IgD-negative memory B cell (primary cell): ENCODE results near the gene NXPH3. TPM values are rescaled to one million over a fixed set of nuclear protein-coding genes. Genes with fewer than 3 reads are reported as not detected.

ENCODE experiments used
- H3K27ac Mint-ChIP-seq, 3 donors: one replicate each; pipeline ENCODE4 v1.8.0; 2020 to 2022; ENCODE audit warnings: mild to moderate bottlenecking in 3 of 3, mixed read lengths in 3 of 3, moderate library complexity in 1 of 3
- H3K27me3 Mint-ChIP-seq: one replicate; pipeline ENCODE4 v1.8.0; 2021; ENCODE audit warnings: mixed read lengths
- H3K36me3 Mint-ChIP-seq: one replicate; pipeline ENCODE4 v1.8.0; 2020; ENCODE audit warnings: mild to moderate bottlenecking, mixed read lengths
- H3K4me1 Mint-ChIP-seq, 3 donors: one replicate each; pipeline ENCODE4 v1.8.0; 2020 to 2022; ENCODE audit warnings: mixed read lengths in 3 of 3, mild to moderate bottlenecking in 1 of 3
- H3K4me3 Mint-ChIP-seq, 4 donors: one replicate each; pipeline ENCODE4 v1.8.0; 2020 to 2022; ENCODE audit warnings: mild to moderate bottlenecking in 4 of 4, mixed read lengths in 4 of 4, moderate library complexity in 3 of 4
- H3K9me3 Mint-ChIP-seq, 3 donors: one replicate each; pipeline ENCODE4 v1.8.0; 2020 to 2021; ENCODE audit warnings: mixed read lengths in 3 of 3, mild to moderate bottlenecking in 1 of 3
- polyA plus RNA-seq: library from polyadenylated mRNA; unstranded; fragments of 300-500 nt; fragmentation: Illumina TruSeq; gene quantifications from one replicate; pipeline ENCODE4 v1.2.3, GENCODE V29; 2021

NXPH3 gene
- not detected for polyA plus RNA-seq

- no peaks in the 10 kb centered on the region for H3K36me3 Mint-ChIP-seq
- peaks cover 35% of the 10 kb centered on the region for H3K27me3 Mint-ChIP-seq
- peak within 1 kb of the TSS in 3 of 4 donors; percentile 65 to 92 (median 72) for H3K4me3 Mint-ChIP-seq
- no peaks in the 10 kb centered on the region for H3K9me3 Mint-ChIP-seq
- H3K4me1 Mint-ChIP-seq: peaks cover 0 to 5% (median 2%) of the 10 kb centered on the region in 3 donors
- H3K27ac Mint-ChIP-seq: no peak within 1 kb of the TSS
Measured at GRCh38 chr17:49575679-49576087, at the start of gene NXPH3. NXPH3 (plus strand) TSS chr17:49575871; CDS start chr17:49576220, 349 bp downstream.

GRCh38 chr17:49527927-49528651 lies 47.6 kb upstream of the NXPH3 start:
- no peak overlapping the region for H3K4me3 Mint-ChIP-seq
- H3K9me3 Mint-ChIP-seq: peaks cover 0 to 2% (median 0%) of the 10 kb centered on the region in 3 donors
- no peaks in the 10 kb centered on the region for H3K36me3 Mint-ChIP-seq
- peaks cover 22% of the 10 kb centered on the region for H3K27me3 Mint-ChIP-seq
- no peaks in the 10 kb centered on the region for H3K4me1 Mint-ChIP-seq
- no peak overlapping the region for H3K27ac Mint-ChIP-seq

GRCh38 chr17:49528966-49529365 lies 46.7 kb upstream of the NXPH3 start:
- Mint-ChIP-seq H3K36me3 (no peaks in the 10 kb centered on the region), H3K27ac (no peak overlapping the region), H3K4me1 (no peaks in the 10 kb centered on the region), H3K27me3 (peaks cover 25% of the 10 kb centered on the region), H3K9me3 (peaks cover 0 to 2% (median 0%) of the 10 kb centered on the region in 3 donors), H3K4me3 (no peak overlapping the region)

- Mint-ChIP-seq H3K27me3 (peaks cover 29% of the 10 kb centered on the region), H3K27ac (no peak overlapping the region), H3K36me3 (no peaks in the 10 kb centered on the region), H3K4me3 (no peak overlapping the region), H3K9me3 (peaks cover 0 to 2% (median 0%) of the 10 kb centered on the region in 3 donors), H3K4me1 (no peaks in the 10 kb centered on the region)
Measured at GRCh38 chr17:49530118-49530517, 45.6 kb upstream of the NXPH3 start.

- H3K4me1 Mint-ChIP-seq: no peaks in the 10 kb centered on the region
- H3K27me3 Mint-ChIP-seq: peaks cover 7% of the 10 kb centered on the region
- H3K9me3 Mint-ChIP-seq: peaks cover 4 to 24% (median 10%) of the 10 kb centered on the region in 3 donors
- H3K4me3 Mint-ChIP-seq: no peak overlapping the region
- H3K27ac Mint-ChIP-seq: no peak overlapping the region
- H3K36me3 Mint-ChIP-seq: peaks cover 2% of the 10 kb centered on the region
Measured at GRCh38 chr17:49543860-49544259, 31.8 kb upstream of the NXPH3 start.

- H3K27ac Mint-ChIP-seq: no peak overlapping the region
- peaks cover 2% of the 10 kb centered on the region for H3K36me3 Mint-ChIP-seq
- no peaks in the 10 kb centered on the region for H3K4me1 Mint-ChIP-seq
- H3K9me3 Mint-ChIP-seq: peaks cover 4 to 24% (median 10%) of the 10 kb centered on the region in 3 donors
- H3K4me3 Mint-ChIP-seq: no peak overlapping the region
- peaks cover 7% of the 10 kb centered on the region for H3K27me3 Mint-ChIP-seq
Measured at GRCh38 chr17:49545007-49545660, 30.5 kb upstream of the NXPH3 start.

GRCh38 chr17:49545806-49546545 lies 29.7 kb upstream of the NXPH3 start:
- Mint-ChIP-seq H3K27me3 (peaks cover 7% of the 10 kb centered on the region), H3K36me3 (peaks cover 2% of the 10 kb centered on the region), H3K4me1 (no peaks in the 10 kb centered on the region), H3K4me3 (no peak overlapping the region), H3K9me3 (peaks cover 4 to 23% (median 9%) of the 10 kb centered on the region in 3 donors), H3K27ac (no peak overlapping the region)

- H3K27me3 Mint-ChIP-seq: peaks cover 7% of the 10 kb centered on the region
- peak overlapping the region in 1 of 3 donors; percentile 15 for H3K27ac Mint-ChIP-seq
- H3K4me1 Mint-ChIP-seq: no peaks in the 10 kb centered on the region
Measured at GRCh38 chr17:49546546-49547535, 28.8 kb upstream of the NXPH3 start.

GRCh38 chr17:49547566-49547965 lies 28.1 kb upstream of the NXPH3 start:
- peak overlapping the region in 1 of 4 donors; percentile 4 for H3K4me3 Mint-ChIP-seq
- H3K36me3 Mint-ChIP-seq: peaks cover 2% of the 10 kb centered on the region
- H3K4me1 Mint-ChIP-seq: no peaks in the 10 kb centered on the region
- H3K27ac Mint-ChIP-seq: peak overlapping the region in 1 of 3 donors; percentile 15
- H3K9me3 Mint-ChIP-seq: peaks cover 0 to 11% (median 2%) of the 10 kb centered on the region in 3 donors
- H3K27me3 Mint-ChIP-seq: peaks cover 7% of the 10 kb centered on the region

More at GRCh38 chr17:49546546-49547535, 28.8 kb upstream of the NXPH3 start:
- Mint-ChIP-seq H3K9me3 (peaks cover 0 to 17% (median 4%) of the 10 kb centered on the region in 3 donors), H3K36me3 (peaks cover 2% of the 10 kb centered on the region), H3K4me3 (no peak overlapping the region)

- H3K27me3 Mint-ChIP-seq: peaks cover 7% of the 10 kb centered on the region
- peak overlapping the region in 1 of 4 donors; percentile 4 for H3K4me3 Mint-ChIP-seq
- peaks cover 2% of the 10 kb centered on the region for H3K36me3 Mint-ChIP-seq
- peaks cover 0 to 2% (median 0%) of the 10 kb centered on the region in 3 donors for H3K4me1 Mint-ChIP-seq
- H3K27ac Mint-ChIP-seq: no peak overlapping the region
- peaks cover 0 to 11% (median 2%) of the 10 kb centered on the region in 3 donors for H3K9me3 Mint-ChIP-seq
Measured at GRCh38 chr17:49548051-49548505, 27.6 kb upstream of the NXPH3 start.

- peaks cover 2% of the 10 kb centered on the region for H3K36me3 Mint-ChIP-seq
- peaks cover 7% of the 10 kb centered on the region for H3K27me3 Mint-ChIP-seq
- no peak overlapping the region for H3K27ac Mint-ChIP-seq
- H3K4me3 Mint-ChIP-seq: peak overlapping the region in 1 of 4 donors; percentile 14
- peaks cover 0 to 4% (median 0%) of the 10 kb centered on the region in 3 donors for H3K4me1 Mint-ChIP-seq
- peaks cover 0 to 6% (median 2%) of the 10 kb centered on the region in 3 donors for H3K9me3 Mint-ChIP-seq
Measured at GRCh38 chr17:49548506-49549310, 27.0 kb upstream of the NXPH3 start.

GRCh38 chr17:49549311-49549605 lies 26.4 kb upstream of the NXPH3 start:
- Mint-ChIP-seq H3K4me3 (peak overlapping the region in 1 of 4 donors; percentile 14), H3K4me1 (peaks cover 0 to 4% (median 0%) of the 10 kb centered on the region in 3 donors), H3K9me3 (peaks cover 0 to under 1% (median 0%) of the 10 kb centered on the region in 3 donors), H3K36me3 (peaks cover under 1% of the 10 kb centered on the region), H3K27ac (no peak overlapping the region), H3K27me3 (peaks cover 6% of the 10 kb centered on the region)
